GM23248 (cell line): ENCODE results near the gene TSC22D1. TPM values are rescaled to one million over a fixed set of nuclear protein-coding genes. Genes with fewer than 3 reads are reported as not detected.

Experiments used
- DNase-seq: peaks from one replicate; pipeline ENCODE4 v3.0.0-alpha.2; 2015
- H2AFZ ChIP-seq: fragments of 200-600 bp; sonication (generic); 2 replicates; pipeline ENCODE4 v1.6.1; 2016; ENCODE audit warnings: antibody characterized with exemption
- H3F3A ChIP-seq: fragments of 200-600 bp; sonication (generic); 2 replicates; pipeline ENCODE4 v1.6.1; 2016; ENCODE audit warnings: mild to moderate bottlenecking, antibody characterized with exemption, mixed run types; ENCODE audit not compliant: insufficient read depth
- H3K27ac ChIP-seq: fragments of 200-600 bp; sonication (generic); 2 replicates; pipeline ENCODE4 v1.5.1; 2016; ENCODE audit warnings: mild to moderate bottlenecking
- H3K27me3 ChIP-seq: fragments of 200-600 bp; sonication (generic); replicated peaks from 2 replicates; pipeline ENCODE4 v1.6.1; 2016; ENCODE audit warnings: mild to moderate bottlenecking; ENCODE audit not compliant: insufficient read depth
- H3K36me3 ChIP-seq: fragments of 200-600 bp; sonication (generic); 2 replicates; pipeline ENCODE4 v1.6.1; 2016; ENCODE audit warnings: low read depth, mild to moderate bottlenecking
- H3K4me1 ChIP-seq: fragments of 200-600 bp; sonication (generic); 2 replicates; pipeline ENCODE4 v1.6.1; 2016; ENCODE audit warnings: mild to moderate bottlenecking; ENCODE audit not compliant: insufficient read depth
- H3K4me2 ChIP-seq: fragments of 200-600 bp; sonication (generic); one replicate; pipeline ENCODE4 v1.6.1; 2016; ENCODE audit warnings: mild to moderate bottlenecking; ENCODE audit not compliant: unreplicated experiment
- H3K4me3 ChIP-seq: fragments of 200-600 bp; sonication (generic); 2 replicates; pipeline ENCODE4 v1.5.1; 2016; ENCODE audit warnings: mild to moderate bottlenecking
- H3K79me2 ChIP-seq: fragments of 200-600 bp; sonication (generic); 2 replicates; pipeline ENCODE4 v1.6.1; 2016; ENCODE audit warnings: mild to moderate bottlenecking; ENCODE audit not compliant: insufficient read depth
- H3K9ac ChIP-seq: fragments of 200-600 bp; sonication (generic); 2 replicates; pipeline ENCODE4 v1.6.1; 2016; ENCODE audit warnings: mild to moderate bottlenecking
- H3K9me2 ChIP-seq: fragments of 200-600 bp; sonication (generic); 2 replicates; pipeline ENCODE4 v1.6.1; 2016; ENCODE audit warnings: mixed run types, mild to moderate bottlenecking, moderate library complexity; ENCODE audit not compliant: insufficient read depth
- H3K9me3 ChIP-seq: fragments of 200-600 bp; sonication (generic); one replicate; pipeline ENCODE4 v1.6.1; 2017; ENCODE audit warnings: low read depth
- H4K20me1 ChIP-seq: fragments of 200-600 bp; sonication (generic); 2 replicates; pipeline ENCODE4 v1.6.0; 2016; ENCODE audit not compliant: insufficient read depth
- EZH2 ChIP-seq: fragments of 200-600 bp; sonication (generic); IDR thresholded peaks from 2 replicates; pipeline ENCODE4 v1.6.1; 2018; ENCODE audit warnings: antibody characterized with exemption, mild to moderate bottlenecking; ENCODE audit not compliant: insufficient read depth, poor library complexity, severe bottlenecking
- EZH2phosphoT487 ChIP-seq: fragments of 200-600 bp; sonication (generic); IDR thresholded peaks from 2 replicates; pipeline ENCODE4 v1.6.1; 2018; ENCODE audit warnings: antibody characterized with exemption, moderate library complexity, mild to moderate bottlenecking, low read depth; ENCODE audit not compliant: insufficient read depth
- WGBS, 2 experiments: methylation state at CpG; one replicate each; pipeline ENCODE4 v1.1.6; 2015 to 2017; ENCODE audit warnings: low lambda C conversion rate in 2 of 2, low coverage in 1 of 2; ENCODE audit errors: missing lambda C conversion rate in 2 of 2; 5-methylcytosine and 5-hydroxymethylcytosine counted together
- in situ Hi-C: fragments of 300-500 bp; cut with MboI; formaldehyde crosslinking; loops from 2 replicates; pipeline ENCODE4 v1.15.0; 2020
- polyA plus RNA-seq: library from polyadenylated mRNA; unstranded; fragments of >200 nt; fragmentation: Nextera tagmentation; extraction: Ambion mirVana; gene quantifications from 2 replicates; pipeline ENCODE4 v1.2.1, GENCODE V29; 2016
- total RNA-seq: library from RNA; depleted of rRNA; stranded (reverse); fragments of >200 nt; shearing (Covaris generic); gene quantifications from 2 replicates; pipeline ENCODE4 v1.2.3, GENCODE V29; 2014

TSC22D1 gene
- total and polyA plus RNA-seq, 2 experiments from 2014 or later = 31.3 to 60.6 TPM

GRCh38 chr13:44413095-44413494 lies 163.0 kb downstream of the TSC22D1 start:
- no peaks in the 10 kb centered on the region for H3K4me1 ChIP-seq
- no peak overlapping the region for H3K27ac ChIP-seq
- in situ Hi-C loops = no loop called here
- H3K36me3 ChIP-seq = no peaks in the 10 kb centered on the region
- no peak overlapping the region for H2AFZ ChIP-seq
- no peaks in the 10 kb centered on the region for H4K20me1 ChIP-seq
- no peak overlapping the region for H3K9ac ChIP-seq
- TF ChIP-seq EZH2phosphoT487 (no peak), EZH2 (no peak)
- H3F3A ChIP-seq = no peaks in the 10 kb centered on the region
- H3K79me2 ChIP-seq = no peaks in the 10 kb centered on the region
- H3K9me2 ChIP-seq = no peaks in the 10 kb centered on the region
- no peak for DNase-seq
- no peak overlapping the region for H3K4me2 ChIP-seq
- no peaks in the 10 kb centered on the region for H3K9me3 ChIP-seq
- H3K27me3 ChIP-seq = peaks cover 3% of the 10 kb centered on the region; the same call in 1 of the 2 replicates
- WGBS, 2 experiments = 87 to 88% methylated on average over 13 of the region's 13 CpGs
- H3K4me3 ChIP-seq = no peak overlapping the region

GRCh38 chr13:44412346-44412935 lies 163.7 kb downstream of the TSC22D1 start:
- Histone ChIP-seq H4K20me1 (no peaks in the 10 kb centered on the region), H2AFZ (no peak overlapping the region), H3K9me2 (no peaks in the 10 kb centered on the region), H3K27me3 (peaks cover 3% of the 10 kb centered on the region; the same call in 1 of the 2 replicates), H3F3A (no peaks in the 10 kb centered on the region), H3K9ac (no peak overlapping the region), H3K9me3 (no peaks in the 10 kb centered on the region), H3K4me3 (no peak overlapping the region), H3K27ac (no peak overlapping the region), H3K36me3 (no peaks in the 10 kb centered on the region), H3K4me2 (no peak overlapping the region), H3K79me2 (no peaks in the 10 kb centered on the region), H3K4me1 (no peaks in the 10 kb centered on the region)
- DNase-seq = no peak
- TF ChIP-seq EZH2phosphoT487 (no peak), EZH2 (no peak)
- in situ Hi-C loops = no loop called here
- 81 to 88% methylated on average over 16 of the region's 16 CpGs for WGBS, 2 experiments

GRCh38 chr13:44411841-44412240 lies 164.3 kb downstream of the TSC22D1 start:
- no peak overlapping the region for H3K4me2 ChIP-seq
- peaks cover 3% of the 10 kb centered on the region; the same call in 1 of the 2 replicates for H3K27me3 ChIP-seq
- no peak for TF ChIP-seq EZH2
- TF ChIP-seq EZH2phosphoT487 = no peak
- no peak overlapping the region for H3K9ac ChIP-seq
- H3K79me2 ChIP-seq = no peaks in the 10 kb centered on the region
- no peaks in the 10 kb centered on the region for H3K36me3 ChIP-seq
- H3K27ac ChIP-seq = no peak overlapping the region
- in situ Hi-C loops = no loop called here
- H3K4me3 ChIP-seq = no peak overlapping the region
- H3K4me1 ChIP-seq = no peaks in the 10 kb centered on the region
- no peaks in the 10 kb centered on the region for H3K9me2 ChIP-seq
- 71 to 75% methylated on average over 2 of the region's 2 CpGs for WGBS, 2 experiments
- H2AFZ ChIP-seq = no peak overlapping the region
- no peaks in the 10 kb centered on the region for H3K9me3 ChIP-seq
- H4K20me1 ChIP-seq = no peaks in the 10 kb centered on the region
- H3F3A ChIP-seq = no peaks in the 10 kb centered on the region
- no peak for DNase-seq

- no peak overlapping the region for H3K4me2 ChIP-seq
- no peaks in the 10 kb centered on the region for H3K9me3 ChIP-seq
- no peaks in the 10 kb centered on the region for H4K20me1 ChIP-seq
- no peaks in the 10 kb centered on the region for H3K79me2 ChIP-seq
- DNase-seq = no peak
- no peak overlapping the region for H3K9ac ChIP-seq
- H3K27ac ChIP-seq = no peak overlapping the region
- TF ChIP-seq EZH2 (no peak), EZH2phosphoT487 (no peak)
- no peak overlapping the region for H2AFZ ChIP-seq
- 76% methylated on average over 6 of the region's 6 CpGs for WGBS, 2 experiments
- H3K9me2 ChIP-seq = no peaks in the 10 kb centered on the region
- no peaks in the 10 kb centered on the region for H3K4me1 ChIP-seq
- H3F3A ChIP-seq = no peaks in the 10 kb centered on the region
- H3K36me3 ChIP-seq = no peaks in the 10 kb centered on the region
- in situ Hi-C loops = no loop called here
- no peak overlapping the region for H3K4me3 ChIP-seq
- H3K27me3 ChIP-seq = peaks cover 3% of the 10 kb centered on the region; the same call in 1 of the 2 replicates
These were observed 165.7 kb downstream of the TSC22D1 start for GRCh38 chr13:44410328-44410859.
